Measurements from ENCODE around the gene GCN1. TPM values are rescaled to one million over a fixed set of nuclear protein-coding genes. Genes with fewer than 3 reads are reported as not detected.
A peak's percentile ranks its signal among the peaks of the same experiment; 100 is the strongest.

The GCN1 gene
- total RNA-seq, 4 donors from 2014 or later = 52.5 to 99.4 (median 72.1) TPM

- DNase-seq (ENCODE audit: low spot score) = no peak
- ATAC-seq (ENCODE audit: low FRiP score) = no peak
- TF ChIP-seq, protein P1, sequence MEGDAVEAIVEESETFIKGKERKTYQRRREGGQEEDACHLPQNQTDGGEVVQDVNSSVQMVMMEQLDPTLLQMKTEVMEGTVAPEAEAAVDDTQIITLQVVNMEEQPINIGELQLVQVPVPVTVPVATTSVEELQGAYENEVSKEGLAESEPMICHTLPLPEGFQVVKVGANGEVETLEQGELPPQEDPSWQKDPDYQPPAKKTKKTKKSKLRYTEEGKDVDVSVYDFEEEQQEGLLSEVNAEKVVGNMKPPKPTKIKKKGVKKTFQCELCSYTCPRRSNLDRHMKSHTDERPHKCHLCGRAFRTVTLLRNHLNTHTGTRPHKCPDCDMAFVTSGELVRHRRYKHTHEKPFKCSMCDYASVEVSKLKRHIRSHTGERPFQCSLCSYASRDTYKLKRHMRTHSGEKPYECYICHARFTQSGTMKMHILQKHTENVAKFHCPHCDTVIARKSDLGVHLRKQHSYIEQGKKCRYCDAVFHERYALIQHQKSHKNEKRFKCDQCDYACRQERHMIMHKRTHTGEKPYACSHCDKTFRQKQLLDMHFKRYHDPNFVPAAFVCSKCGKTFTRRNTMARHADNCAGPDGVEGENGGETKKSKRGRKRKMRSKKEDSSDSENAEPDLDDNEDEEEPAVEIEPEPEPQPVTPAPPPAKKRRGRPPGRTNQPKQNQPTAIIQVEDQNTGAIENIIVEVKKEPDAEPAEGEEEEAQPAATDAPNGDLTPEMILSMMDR (IDR thresholded peaks at IDR 0.05) = no peak
Measured at GRCh38 chr12:120228041-120228290, 33.5 kb upstream of the GCN1 start.

DNA sequence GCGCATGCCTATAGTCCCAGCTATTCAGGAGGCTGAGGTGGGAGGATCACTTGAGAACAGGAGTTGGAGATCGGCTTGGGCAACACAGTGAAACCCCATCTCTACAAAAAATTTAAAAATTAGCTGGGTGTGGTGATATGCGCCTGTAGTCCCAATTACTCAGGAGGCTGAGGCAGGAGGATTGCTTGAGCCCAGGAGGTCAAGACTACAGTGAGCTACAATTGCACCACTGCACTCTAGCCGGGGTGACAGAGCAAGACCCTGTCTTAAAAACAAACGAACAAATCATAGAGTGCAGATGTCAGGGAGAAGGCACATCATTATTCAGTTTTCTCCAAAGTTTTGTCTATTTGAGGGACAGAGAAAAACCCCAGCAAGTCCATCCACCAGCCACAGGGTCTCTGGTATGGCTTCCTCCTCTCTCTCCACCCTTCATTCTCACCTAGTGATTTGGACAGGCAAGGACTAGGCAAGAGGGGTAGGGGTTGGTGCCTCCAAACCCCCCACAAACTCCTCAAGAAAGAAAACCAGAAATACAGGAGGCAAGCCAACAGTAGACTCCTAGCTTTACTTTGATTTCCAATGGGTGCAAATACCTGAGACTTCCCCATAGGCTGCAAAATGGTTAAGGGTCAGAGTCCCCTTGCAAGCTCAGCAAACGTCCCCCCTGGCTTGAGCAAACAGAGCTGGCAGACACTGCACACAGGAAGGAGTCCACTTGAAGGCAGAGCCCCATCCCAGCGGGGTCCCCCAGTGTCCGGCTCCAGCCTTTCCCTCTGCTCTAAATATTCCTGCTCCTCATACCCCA, 32.9 kb upstream of the GCN1 start:
- DNase-seq (ENCODE audit: low spot score) = no peak
- ATAC-seq (ENCODE audit: low FRiP score) = no peak
- TF ChIP-seq, protein P1 (IDR thresholded peaks at IDR 0.05) = no peak

DNA sequence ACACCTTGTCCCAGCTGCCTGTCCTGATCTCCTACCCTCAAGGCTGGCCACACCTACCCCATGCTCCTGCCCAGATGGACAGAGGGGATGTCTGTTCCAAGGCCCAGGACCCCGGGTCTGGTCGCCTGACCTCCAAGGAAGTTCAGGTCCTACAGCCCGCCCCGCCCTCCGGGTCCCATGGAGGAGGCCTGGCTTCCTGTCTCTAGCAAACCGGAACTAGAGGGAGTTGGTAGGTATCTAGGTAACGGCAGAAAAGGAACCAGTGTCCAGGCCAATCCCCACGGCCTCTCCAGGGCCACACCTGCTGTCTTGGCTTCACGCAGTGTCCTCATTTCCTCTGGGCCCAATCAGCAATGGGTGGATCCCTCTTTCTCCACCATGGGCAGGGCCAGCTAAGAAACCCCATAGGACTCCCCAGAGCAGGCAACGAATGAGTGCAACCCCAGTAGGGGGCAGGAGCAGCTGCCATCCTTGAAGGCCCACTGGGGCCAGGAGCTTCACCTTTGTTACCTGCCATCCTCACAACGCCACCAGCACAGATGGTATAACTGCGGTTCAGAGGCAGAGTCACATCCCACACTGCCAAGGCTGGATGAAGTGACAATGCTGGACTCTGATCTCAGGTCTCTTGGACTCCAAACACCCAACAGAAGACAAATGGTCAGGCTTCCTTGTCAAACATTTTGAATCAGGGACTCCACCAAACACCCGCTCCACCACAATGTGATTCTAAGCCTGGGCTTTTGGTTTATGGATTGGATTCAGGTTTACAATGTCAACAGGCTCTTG, 31.5 kb upstream of the GCN1 start:
- ATAC-seq (ENCODE audit: low FRiP score) (no peak), DNase-seq (ENCODE audit: low spot score) (no peak)
- TF ChIP-seq, protein P1 (IDR thresholded peaks at IDR 0.05) = no peak

- no peak for DNase-seq (ENCODE audit: low spot score)
- ATAC-seq (ENCODE audit: low FRiP score) = no peak
- TF ChIP-seq, protein P1 (IDR thresholded peaks at IDR 0.05) = no peak
Measured at GRCh38 chr12:120225200-120225558, 30.7 kb upstream of the GCN1 start.

DNA sequence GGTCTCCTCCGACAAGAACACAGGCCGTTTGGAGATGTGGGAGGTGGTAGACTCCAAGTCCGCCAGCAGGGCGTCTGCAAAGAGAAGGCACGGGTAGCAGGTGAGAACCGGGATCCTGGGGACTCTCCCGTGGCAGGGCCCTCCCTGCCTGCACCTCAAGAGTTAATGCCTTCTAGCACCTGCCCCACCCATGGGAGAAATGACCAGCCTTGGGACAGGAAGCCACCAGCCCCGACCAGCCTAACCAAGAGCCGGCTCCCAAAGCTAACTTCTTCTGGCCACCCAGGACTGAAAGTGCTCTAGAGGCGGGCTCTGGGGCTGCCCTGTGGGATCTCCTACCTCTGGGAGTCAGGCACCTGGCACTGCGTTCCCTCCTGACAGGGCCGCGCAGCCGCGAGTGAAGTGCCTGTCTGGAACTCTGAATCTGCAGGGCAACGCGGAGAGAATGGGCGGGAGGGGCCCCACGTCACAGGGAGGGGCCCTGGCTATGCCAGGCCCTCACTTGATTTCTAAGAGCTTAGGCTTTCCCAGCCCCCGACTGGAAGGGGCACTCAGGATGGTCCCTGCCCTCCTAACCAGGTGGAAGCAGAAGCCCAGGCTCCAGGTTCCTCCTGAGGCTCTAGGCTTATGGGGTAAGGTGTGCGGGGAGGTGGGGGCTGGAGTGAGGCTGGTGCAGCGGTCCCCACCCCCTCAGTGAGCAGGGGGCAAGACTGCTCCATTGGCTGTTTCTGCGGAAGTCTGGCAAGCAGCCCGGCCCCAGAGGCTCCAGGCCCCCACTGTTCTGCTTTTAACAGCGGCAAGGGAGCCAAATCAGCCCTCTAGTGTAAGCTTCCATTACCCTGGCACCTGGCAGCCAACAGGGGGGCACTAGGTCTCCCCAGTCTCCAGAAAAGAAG, 30.0 kb upstream of the GCN1 start:
- ATAC-seq (ENCODE audit: low FRiP score) (peak; percentile 31), DNase-seq (ENCODE audit: low spot score) (no peak)
- TF ChIP-seq, protein P1 (IDR thresholded peaks at IDR 0.05) = no peak

GRCh38 chr12:120223458-120224303, 29.2 kb upstream of the GCN1 start:
- ATAC-seq (ENCODE audit: low FRiP score) = no peak
- TF ChIP-seq, protein P1 (IDR thresholded peaks at IDR 0.05) = no peak
- no peak for DNase-seq (ENCODE audit: low spot score)
